KBM-7 (cell line): ENCODE results near the gene ARHGEF7.

Experiments used
- DNase-seq: peaks from one replicate; pipeline ENCODE4 v3.0.0-alpha.2; 2015
- in situ Hi-C: fragments of 300-500 bp; cut with MboI; formaldehyde crosslinking; loops from 2 replicates; pipeline ENCODE4 v1.14.3; 2020; ENCODE audit warnings: low sequenced_read_pairs, low pct_unique_long_range_greater_than_20kb, mixed read lengths

The ARHGEF7 gene

GRCh38 chr13:111324736-111325135, 209.6 kb downstream of the ARHGEF7 start:
- in situ Hi-C loops: no loop called here

GRCh38 chr13:111325146-111325890, 210.2 kb downstream of the ARHGEF7 start:
- in situ Hi-C loops: no loop called here
- DNase-seq: no peak

More at GRCh38 chr13:111324736-111325135, 209.6 kb downstream of the ARHGEF7 start:
- DNase-seq: no peak

DNA sequence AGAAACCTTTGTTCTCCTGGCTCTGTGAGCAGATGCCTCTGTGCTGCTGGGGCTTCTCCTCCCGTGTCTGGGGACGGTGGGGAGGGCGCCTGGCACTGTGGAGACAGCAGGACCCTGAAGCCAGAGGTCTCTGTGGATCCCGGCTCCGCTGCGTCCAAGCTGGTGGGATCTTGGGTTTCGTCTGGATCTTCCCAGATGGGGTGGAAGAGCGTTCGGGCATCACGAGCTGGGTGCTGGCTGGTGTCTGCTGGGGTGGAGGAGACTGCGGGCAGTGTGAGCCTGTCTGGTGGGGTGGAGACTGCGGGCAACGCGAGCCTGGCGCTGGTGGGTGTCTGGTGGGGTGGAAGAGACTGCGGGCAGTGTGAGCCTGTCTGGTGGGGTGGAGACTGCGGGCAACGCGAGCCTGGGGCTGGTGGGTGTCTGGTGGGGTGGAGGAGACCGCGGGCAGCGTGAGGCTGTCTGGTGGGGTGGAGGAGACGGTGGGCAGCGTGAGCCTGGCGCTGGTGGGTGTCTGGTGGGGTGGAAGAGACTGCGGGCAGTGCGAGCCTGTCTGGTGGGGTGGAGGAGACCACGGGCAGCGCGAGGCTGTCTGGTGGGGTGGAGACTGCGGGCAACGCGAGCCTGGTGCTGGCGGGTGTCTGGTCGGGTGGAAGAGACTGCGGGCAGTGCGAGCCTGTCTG, 211.0 kb downstream of the ARHGEF7 start:
- DNase-seq: no peak
- in situ Hi-C loops: no loop called here

DNA sequence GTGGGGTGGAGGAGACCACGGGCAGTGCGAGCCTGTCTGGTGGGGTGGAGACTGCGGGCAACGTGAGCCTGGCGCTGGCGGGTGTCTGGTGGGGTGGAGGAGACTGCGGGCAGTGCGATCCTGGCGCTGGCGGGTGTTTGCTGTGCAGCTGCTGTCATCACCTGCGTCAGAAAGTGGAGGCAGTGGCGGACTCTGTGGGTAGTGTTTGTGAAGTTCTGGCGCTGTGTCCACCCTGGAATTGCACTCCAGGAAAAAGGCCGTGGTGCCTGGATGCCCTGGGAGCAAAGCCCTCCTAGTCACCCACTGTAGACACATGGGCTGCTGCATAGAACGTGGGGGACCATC, 211.5 kb downstream of the ARHGEF7 start:
- in situ Hi-C loops: no loop called here
- no peak for DNase-seq

DNA sequence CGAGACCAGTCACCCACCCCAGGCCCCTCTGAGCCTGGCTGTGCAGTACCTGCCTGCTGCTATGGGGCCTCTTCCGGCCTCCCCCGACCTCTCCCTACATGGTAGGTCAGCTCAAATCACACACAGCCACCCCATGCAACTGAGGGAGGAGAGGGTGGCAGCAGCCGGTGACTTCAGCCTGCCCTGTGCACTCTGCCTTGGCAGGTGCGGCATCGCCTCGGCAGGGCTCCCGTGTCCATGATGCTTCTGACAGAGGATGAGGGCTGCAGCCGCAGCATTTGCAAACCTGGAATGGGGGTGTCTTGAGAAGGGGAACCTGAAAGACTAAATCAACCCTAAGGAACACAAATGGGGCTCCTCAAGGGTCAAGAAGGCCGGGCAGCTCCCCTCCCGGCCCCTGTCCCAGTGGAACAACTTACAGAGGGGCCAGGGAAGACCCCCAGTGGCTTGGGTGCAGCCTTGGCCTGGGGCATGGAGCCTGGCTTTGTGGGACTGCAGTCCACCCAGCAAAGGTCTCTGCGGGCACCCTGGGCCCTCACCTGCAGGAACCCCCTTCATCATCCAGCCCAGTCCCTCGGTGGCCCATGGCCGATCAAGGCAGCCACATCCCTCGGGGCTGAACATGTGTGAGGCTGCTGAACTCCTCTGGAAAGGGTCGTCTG, 212.0 kb downstream of the ARHGEF7 start:
- in situ Hi-C loops: no loop called here
- no peak for DNase-seq

GRCh38 chr13:111327730-111328573, 212.8 kb downstream of the ARHGEF7 start:
- in situ Hi-C loops: no loop called here
- no peak for DNase-seq

- no peak for DNase-seq
- in situ Hi-C loops: no loop called here
These were observed 213.7 kb downstream of the ARHGEF7 start for GRCh38 chr13:111328574-111329410.

GRCh38 chr13:111329641-111330040, 214.5 kb downstream of the ARHGEF7 start:
- DNase-seq: no peak
- in situ Hi-C loops: no loop called here

DNA sequence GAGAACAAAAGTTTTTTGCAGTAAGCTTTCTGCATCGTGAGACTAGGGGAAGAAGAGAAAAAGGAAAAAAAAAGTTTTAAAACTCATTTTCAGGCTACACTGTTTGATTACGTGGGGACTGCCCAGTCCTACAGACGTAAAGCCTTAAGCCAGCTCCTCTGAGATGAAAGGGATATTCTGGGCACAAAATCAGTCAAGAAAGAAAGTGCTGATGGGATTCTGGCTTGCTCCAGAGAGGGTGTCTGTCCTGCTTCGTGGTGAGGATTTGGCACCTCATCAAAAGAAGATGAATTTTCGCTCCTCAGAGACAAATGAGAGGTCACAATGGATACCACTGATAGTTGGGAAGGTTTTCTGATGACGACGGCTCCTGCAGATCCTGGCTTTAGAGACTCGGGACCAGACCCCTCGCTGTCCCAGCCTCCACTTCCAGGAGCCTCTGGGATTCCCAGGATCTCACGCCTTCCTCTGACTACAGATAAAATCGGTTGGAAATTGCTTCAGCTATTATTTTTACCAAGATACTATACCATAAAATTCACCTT, 215.0 kb downstream of the ARHGEF7 start:
- in situ Hi-C loops: no loop called here
- no peak for DNase-seq

- DNase-seq: no peak
These were observed 220.2 kb downstream of the ARHGEF7 start for GRCh38 chr13:111335298-111335697.

DNA sequence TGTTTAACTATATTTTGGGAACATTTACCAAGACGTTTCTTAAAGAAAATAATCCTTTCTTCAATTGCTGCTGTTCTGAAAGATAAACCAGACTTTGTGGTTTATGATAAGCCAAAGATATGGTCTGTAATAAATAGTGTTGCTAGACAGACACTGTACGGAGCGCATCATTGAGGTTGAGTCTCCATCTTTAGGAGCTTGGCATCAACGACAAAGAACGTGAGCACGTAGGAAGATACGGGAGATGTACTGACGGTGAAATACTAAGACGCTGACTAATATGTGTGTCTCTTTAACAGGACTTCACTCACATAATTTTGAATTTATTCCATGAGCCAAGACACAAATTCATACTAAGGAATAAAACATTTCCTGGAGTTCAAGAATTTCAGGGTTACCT, 221.6 kb downstream of the ARHGEF7 start:
- no peak for DNase-seq
- in situ Hi-C loops: no loop called here

More at GRCh38 chr13:111335298-111335697, 220.2 kb downstream of the ARHGEF7 start:
- in situ Hi-C loops: no loop called here

DNA sequence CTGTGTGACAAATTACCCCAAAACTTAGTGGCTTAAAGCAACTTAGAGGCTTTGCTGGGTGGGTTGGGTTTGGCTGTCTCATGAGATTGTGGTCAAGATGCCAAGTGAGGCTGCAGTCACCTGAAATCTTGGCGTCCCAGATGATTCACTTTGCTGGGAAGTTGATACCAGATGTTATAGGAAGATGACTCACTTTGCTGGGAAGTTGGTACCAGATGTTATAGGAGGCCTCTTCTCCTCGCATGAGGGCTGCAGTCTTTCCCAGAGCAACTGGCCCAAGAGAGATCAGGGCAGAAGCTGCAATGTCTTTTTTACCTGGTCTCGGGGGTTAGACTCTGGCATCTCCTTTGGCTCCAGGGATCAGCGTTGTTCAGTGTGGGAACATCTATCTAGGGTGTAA, 222.1 kb downstream of the ARHGEF7 start:
- in situ Hi-C loops: no loop called here
- no peak for DNase-seq

DNA sequence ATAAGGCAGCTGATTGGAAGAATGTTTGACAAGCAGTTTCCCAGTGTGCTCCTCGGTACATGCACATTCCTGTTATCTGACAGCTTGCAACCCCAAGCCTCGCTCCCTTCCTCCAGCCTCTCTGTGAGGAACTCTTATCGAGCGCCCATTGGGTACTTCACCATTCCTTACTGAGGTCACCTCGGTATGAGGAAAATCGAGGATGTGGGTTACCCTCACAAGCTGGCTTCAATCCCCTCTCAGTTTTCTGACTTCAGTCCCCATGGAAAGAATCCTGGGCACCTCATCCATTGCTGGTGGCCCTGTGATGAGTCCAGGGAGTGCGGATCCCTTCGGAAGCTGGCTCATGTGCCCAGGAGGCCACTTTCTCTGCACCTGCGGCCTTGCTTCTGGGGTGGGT, 222.6 kb downstream of the ARHGEF7 start:
- no peak for DNase-seq
- in situ Hi-C loops: no loop called here

DNA sequence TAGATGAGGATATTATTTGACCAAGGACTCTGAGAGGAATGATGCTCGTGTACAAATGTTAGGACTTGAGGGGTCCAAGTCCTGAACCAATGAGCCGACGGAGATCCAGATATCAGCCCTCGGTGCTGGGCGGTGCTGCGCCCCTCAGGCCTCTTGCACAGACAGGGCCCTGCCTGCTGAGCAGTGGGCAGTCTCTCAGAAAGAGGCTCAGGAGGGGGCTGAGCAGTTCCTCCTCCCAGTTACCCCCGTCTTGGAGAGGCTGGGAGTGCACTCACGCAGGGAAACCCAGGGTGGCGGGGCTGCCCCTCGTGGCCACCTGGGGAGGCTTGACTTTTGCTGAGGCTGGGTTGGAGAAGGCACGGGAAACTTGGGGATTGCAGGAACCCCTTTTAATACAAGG, 223.7 kb downstream of the ARHGEF7 start:
- in situ Hi-C loops: no loop called here
- DNase-seq: no peak

DNA sequence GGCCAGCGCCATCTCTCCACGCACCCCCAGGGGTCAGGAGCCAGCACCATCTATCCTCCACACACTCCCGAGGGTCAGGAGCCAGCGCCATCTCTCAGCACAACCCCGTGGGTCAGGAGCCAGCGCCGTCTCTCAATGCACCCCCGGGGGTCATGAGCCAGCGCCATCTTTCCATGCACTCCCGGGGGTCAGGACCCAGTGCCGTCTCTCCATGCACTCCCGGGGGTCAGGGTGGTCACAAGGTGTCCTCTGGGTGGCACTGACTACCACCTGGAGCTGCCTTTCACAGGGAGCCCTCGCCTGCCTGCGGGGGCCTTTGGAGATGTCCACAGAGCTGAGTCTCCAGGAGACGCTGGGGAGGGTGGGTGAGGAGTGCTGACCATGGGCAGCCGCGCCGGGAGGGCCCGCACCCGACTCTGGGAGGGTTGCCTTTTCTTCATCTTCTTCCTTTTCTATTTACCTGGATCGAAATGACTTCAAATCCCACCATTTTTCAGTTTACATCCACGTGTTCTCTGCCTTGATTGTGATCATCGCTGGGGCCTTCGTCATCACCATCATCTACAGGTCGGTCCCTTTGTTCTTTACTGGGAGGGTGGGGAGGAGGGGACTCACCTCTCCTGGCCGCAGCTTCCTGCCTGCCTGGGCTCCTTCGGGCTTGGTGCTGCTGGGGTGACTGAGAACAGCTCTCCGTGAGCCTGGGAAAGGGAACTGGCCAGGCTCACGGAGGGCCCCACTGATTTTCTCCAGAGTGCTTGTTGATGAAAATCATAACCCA, 224.4 kb downstream of the ARHGEF7 start:
- in situ Hi-C loops: no loop called here

DNA sequence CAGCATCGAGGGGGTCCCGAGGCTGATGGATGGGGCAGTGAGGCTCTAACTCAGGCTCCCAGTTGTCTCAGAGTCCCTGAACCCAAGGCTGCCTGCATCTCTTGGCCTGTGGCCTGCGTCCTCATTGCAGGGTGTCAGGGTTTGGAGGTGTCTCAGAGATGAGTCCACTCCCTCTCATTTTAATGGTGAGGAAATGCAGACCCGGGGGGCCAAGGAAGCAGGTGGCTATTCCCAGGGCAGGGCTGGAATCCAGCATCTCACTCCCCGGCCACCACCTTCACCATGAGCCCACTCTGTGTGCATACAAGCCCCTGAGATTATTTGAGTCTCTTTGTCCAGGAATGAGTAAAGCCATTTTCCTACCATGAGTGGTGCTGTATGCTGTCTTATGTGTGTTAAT, 226.8 kb downstream of the ARHGEF7 start:
- DNase-seq: no peak
- in situ Hi-C loops: no loop called here

More for the DNA sequence above, 224.4 kb downstream of the ARHGEF7 start:
- no peak for DNase-seq

DNA sequence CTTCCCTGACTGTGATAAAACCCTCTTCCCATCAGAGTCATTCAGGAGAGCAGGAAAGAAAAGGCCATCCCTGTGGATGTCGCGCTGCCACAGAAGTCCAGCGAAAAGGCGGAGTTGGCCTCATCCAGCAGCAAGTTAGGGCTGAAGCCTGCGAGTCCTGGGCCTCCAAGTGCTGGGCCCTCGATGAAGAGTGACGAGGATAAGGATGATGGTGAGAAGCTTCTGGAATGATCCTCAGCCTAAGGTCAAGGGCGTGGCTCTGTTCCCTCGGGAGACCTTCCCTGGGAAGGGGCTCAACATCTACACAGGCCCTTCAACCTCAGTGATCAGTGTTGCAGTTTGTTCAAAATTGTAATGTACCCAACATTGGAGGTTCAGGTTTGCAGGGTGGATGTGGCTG, 227.6 kb downstream of the ARHGEF7 start:
- no peak for DNase-seq
- in situ Hi-C loops: no loop called here
